H9 (cell line): ENCODE data around the gene TRPM1. TPM values are rescaled to one million over a fixed set of nuclear protein-coding genes. Genes with fewer than 3 reads are reported as not detected.
"Not testable (repeated sequence)": the region's sequence is repeated elsewhere in the genome, so short reads cannot be mapped to it uniquely, and the experiment has no call there.

Source experiments
- DNase-seq: peaks from one replicate; pipeline ENCODE4 v3.0.0-alpha.2; 2017
- H2AFZ ChIP-seq: one replicate; pipeline ENCODE4 v1.6.1; 2013; ENCODE audit warnings: mild to moderate bottlenecking, low read length, control low read depth, moderate library complexity
- H2AK5ac ChIP-seq: 2 replicates; pipeline ENCODE4 v1.6.1; 2013; ENCODE audit warnings: low read length, control low read depth, mixed read lengths; ENCODE audit not compliant: insufficient read length
- H2BK120ac ChIP-seq: one replicate; pipeline ENCODE4 v1.6.1; 2013; ENCODE audit warnings: low read depth, mild to moderate bottlenecking, low read length, control low read depth, inconsistent platforms; ENCODE audit not compliant: poor library complexity, severe bottlenecking
- H2BK12ac ChIP-seq: 2 replicates; pipeline ENCODE4 v1.6.1; 2013; ENCODE audit warnings: low read length, control low read depth, mixed read lengths, low read depth; ENCODE audit not compliant: insufficient read length
- H2BK15ac ChIP-seq: 2 replicates; pipeline ENCODE4 v1.6.1; 2013; ENCODE audit warnings: low read depth, low read length, control low read depth
- H2BK20ac ChIP-seq: one replicate; pipeline ENCODE4 v1.6.1; 2013; ENCODE audit warnings: low read depth, mild to moderate bottlenecking, low read length, control low read depth, inconsistent platforms; ENCODE audit not compliant: poor library complexity, severe bottlenecking
- H2BK5ac ChIP-seq: 2 replicates; pipeline ENCODE4 v1.6.1; 2013; ENCODE audit warnings: low read length, control low read depth, mixed read lengths; ENCODE audit not compliant: insufficient read length
- H3K14ac ChIP-seq: 2 replicates; pipeline ENCODE4 v1.6.1; 2013; ENCODE audit warnings: low read length, control low read depth; ENCODE audit not compliant: insufficient read depth
- H3K18ac ChIP-seq: 2 replicates; pipeline ENCODE4 v1.6.1; 2013; ENCODE audit warnings: low read depth, mild to moderate bottlenecking, mixed read lengths, low read length, control low read depth; ENCODE audit not compliant: insufficient read length
- H3K23ac ChIP-seq: 2 replicates; pipeline ENCODE4 v1.6.1; 2013; ENCODE audit warnings: low read length, control low read depth, mixed read lengths, low read depth; ENCODE audit not compliant: insufficient read length
- H3K23me2 ChIP-seq: 2 replicates; pipeline ENCODE4 v1.6.1; 2013; ENCODE audit warnings: low read depth, mild to moderate bottlenecking, mixed read lengths, low read length, control low read depth; ENCODE audit not compliant: insufficient read length, poor library complexity, severe bottlenecking
- H3K27ac ChIP-seq: 2 replicates; pipeline ENCODE4 v1.5.1; 2013; ENCODE audit warnings: low read length, control low read depth, mixed read lengths, low read depth; ENCODE audit not compliant: insufficient read length
- H3K27me3 ChIP-seq: 2 replicates; pipeline ENCODE4 v1.6.1; 2013; ENCODE audit warnings: low read length, control low read depth, inconsistent platforms; ENCODE audit not compliant: insufficient read depth
- H3K4ac ChIP-seq: 2 replicates; pipeline ENCODE4 v1.6.1; 2013; ENCODE audit warnings: low read depth, mild to moderate bottlenecking, control low read depth, inconsistent platforms, low read length, moderate library complexity
- H3K4me1 ChIP-seq: 2 replicates; pipeline ENCODE4 v1.6.1; 2013; ENCODE audit warnings: low read length, control low read depth, inconsistent platforms; ENCODE audit not compliant: insufficient read depth
- H3K4me2 ChIP-seq: 2 replicates; pipeline ENCODE4 v1.6.1; 2013; ENCODE audit warnings: low read length, control low read depth, mixed read lengths; ENCODE audit not compliant: insufficient read length, insufficient read depth
- H3K56ac ChIP-seq: 2 replicates; pipeline ENCODE4 v1.6.1; 2013; ENCODE audit warnings: low read depth, mild to moderate bottlenecking, mixed read lengths, low read length, control low read depth; ENCODE audit not compliant: insufficient read length
- H3K79me1 ChIP-seq: 2 replicates; pipeline ENCODE4 v1.6.1; 2013; ENCODE audit warnings: low read depth, mild to moderate bottlenecking, moderate library complexity, low read length, control low read depth, inconsistent platforms; ENCODE audit not compliant: insufficient read depth, poor library complexity, severe bottlenecking
- H3K79me2 ChIP-seq: 2 replicates; pipeline ENCODE4 v1.6.1; 2013; ENCODE audit warnings: low read length, control low read depth, inconsistent platforms; ENCODE audit not compliant: insufficient read depth
- H3K9ac ChIP-seq: 2 replicates; pipeline ENCODE4 v1.6.1; 2013; ENCODE audit warnings: low read length, control low read depth, mixed read lengths; ENCODE audit not compliant: insufficient read length; ENCODE audit errors: extremely low read depth
- H3K9me3 ChIP-seq: one replicate; pipeline ENCODE4 v1.6.1; 2013; ENCODE audit warnings: low read depth, low read length, inconsistent platforms; ENCODE audit not compliant: control insufficient read depth
- H3T11ph ChIP-seq: one replicate; pipeline ENCODE4 v1.6.1; 2013; ENCODE audit warnings: mild to moderate bottlenecking, low read length, control low read depth, inconsistent platforms
- H4K20me1 ChIP-seq: one replicate; pipeline ENCODE4 v1.6.1; 2013; ENCODE audit not compliant: control insufficient read depth, insufficient read length, insufficient read depth
- H4K5ac ChIP-seq: 2 replicates; pipeline ENCODE4 v1.6.1; 2013; ENCODE audit warnings: low read depth, mild to moderate bottlenecking, mixed read lengths, low read length, control low read depth; ENCODE audit not compliant: insufficient read length
- H4K8ac ChIP-seq: replicated peaks from 2 replicates; pipeline ENCODE4 v1.6.1; 2013; ENCODE audit warnings: low read length, control low read depth, mixed read lengths, low read depth; ENCODE audit not compliant: insufficient read length
- H4K91ac ChIP-seq: 2 replicates; pipeline ENCODE4 v1.6.1; 2013; ENCODE audit warnings: low read depth, mild to moderate bottlenecking, moderate library complexity, mixed read lengths, low read length, control low read depth; ENCODE audit not compliant: insufficient read length
- H3K27ac Mint-ChIP-seq, 3 experiments: 2 replicates in 2 of 3; 3 replicates in 1 of 3; pipeline ENCODE4 v1.8.0; 2020 to 2021; ENCODE audit warnings: mixed read lengths in 3 of 3, mild to moderate bottlenecking in 1 of 3, moderate library complexity in 1 of 3
- H3K27me3 Mint-ChIP-seq: 2 replicates; pipeline ENCODE4 v1.8.0; 2021; ENCODE audit warnings: low read depth, mild to moderate bottlenecking, moderate library complexity, mixed read lengths
- H3K36me3 Mint-ChIP-seq, 3 experiments: 2 replicates in 2 of 3; 3 replicates in 1 of 3; pipeline ENCODE4 v1.8.0; 2020 to 2021; ENCODE audit warnings: low read depth in 3 of 3, mixed read lengths in 3 of 3; ENCODE audit not compliant: insufficient read depth in 1 of 3
- H3K4me1 Mint-ChIP-seq, 2 experiments: 2 replicates each; pipeline ENCODE4 v1.8.0; 2020; ENCODE audit warnings: mixed read lengths in 2 of 2
- H3K4me3 Mint-ChIP-seq, 2 experiments: 2 replicates in 1 of 2; 3 replicates in 1 of 2; pipeline ENCODE4 v1.8.0; 2020 to 2021; ENCODE audit warnings: mild to moderate bottlenecking in 2 of 2, mixed read lengths in 2 of 2, moderate library complexity in 1 of 2
- H3K9me3 Mint-ChIP-seq, 2 experiments: 2 replicates in 1 of 2; 3 replicates in 1 of 2; pipeline ENCODE4 v1.8.0; 2020; ENCODE audit warnings: mild to moderate bottlenecking in 2 of 2, mixed read lengths in 2 of 2, moderate library complexity in 1 of 2
- CTCF ChIP-seq: fragments of 200-600 bp; sonication (generic); conservative IDR thresholded peaks from 3 replicates; pipeline ENCODE4 v1.8.0; 2021; ENCODE audit warnings: antibody characterized with exemption, mild to moderate bottlenecking
- WGBS: extraction: QIAGEN DNeasy Blood & Tissue Kit; methylation state at CpG from one replicate; pipeline ENCODE4 v1.1.7; 2013; ENCODE audit warnings: missing lambda C conversion rate, low lambda C conversion rate, mixed read lengths; ENCODE audit not compliant: insufficient read length; ENCODE audit errors: extremely low coverage; 5-methylcytosine and 5-hydroxymethylcytosine counted together
- total RNA-seq: library from RNA; stranded (reverse); gene quantifications from 2 replicates; pipeline ENCODE4 v1.2.1, GENCODE V29; 2021

TRPM1 gene
- total RNA-seq, 1 experiment from 2014 or later, result not detected

- H4K91ac ChIP-seq, result no peak overlapping the region
- no peak overlapping the region for H2BK12ac ChIP-seq
- H2BK15ac ChIP-seq, result no peak overlapping the region
- no peak overlapping the region for H3K14ac ChIP-seq
- H4K20me1 ChIP-seq, result no peaks in the 10 kb centered on the region
- H2BK5ac ChIP-seq, result no peak overlapping the region
- H3K9me3 Mint-ChIP-seq, result peaks cover 3% of the 10 kb centered on the region in 2 experiments; a peak in 4 of 5 replicates
- no peak overlapping the region for H2BK120ac ChIP-seq
- peaks cover 5% of the 10 kb centered on the region; the same call in 1 of the 2 replicates for H3K27me3 Mint-ChIP-seq
- H4K8ac ChIP-seq, result no peak overlapping the region
- no peak overlapping the region for H3K4me3 Mint-ChIP-seq
- H3K79me1 ChIP-seq, result no peaks in the 10 kb centered on the region
- no peak overlapping the region for H3K4ac ChIP-seq
- no peak overlapping the region for H2AFZ ChIP-seq
- no peaks in the 10 kb centered on the region for H3K79me2 ChIP-seq
- no peak for DNase-seq
- no peak overlapping the region for H3T11ph ChIP-seq
- H3K27ac ChIP-seq, result no peak overlapping the region
- H3K9me3 ChIP-seq, result no peaks in the 10 kb centered on the region
- no peak overlapping the region for H3K27ac Mint-ChIP-seq
- H3K9ac ChIP-seq, result no peak overlapping the region
- no peaks in the 10 kb centered on the region for H3K4me1 Mint-ChIP-seq
- H3K18ac ChIP-seq, result no peak overlapping the region
- no peak overlapping the region for H4K5ac ChIP-seq
- no peak overlapping the region for H2BK20ac ChIP-seq
- no peak for TF ChIP-seq CTCF
- no peak overlapping the region for H3K23ac ChIP-seq
- H3K4me1 ChIP-seq, result no peaks in the 10 kb centered on the region
- whole genome bisulfite sequencing, result no CpG with 5 or more reads among the region's 21 CpGs
- no peak overlapping the region for H3K4me2 ChIP-seq
- no peaks in the 10 kb centered on the region for H3K27me3 ChIP-seq
- peaks cover 0 to 6% (median 0%) of the 10 kb centered on the region in 3 experiments; a peak in 2 of 7 replicates for H3K36me3 Mint-ChIP-seq
- no peaks in the 10 kb centered on the region for H3K23me2 ChIP-seq
- no peak overlapping the region for H3K56ac ChIP-seq
- no peak overlapping the region for H2AK5ac ChIP-seq
These were observed 12.7 kb downstream of the TRPM1 start for GRCh38 chr15:31088672-31089367.

- not testable (repeated sequence) for H3T11ph ChIP-seq, H3K4me1 ChIP-seq, H2BK12ac ChIP-seq, H3K18ac ChIP-seq, H3K23me2 ChIP-seq, H3K4me2 ChIP-seq, H3K27me3 Mint-ChIP-seq, H4K91ac ChIP-seq, H2BK5ac ChIP-seq, H3K4me1 Mint-ChIP-seq, H2AK5ac ChIP-seq, H2BK15ac ChIP-seq, H3K23ac ChIP-seq, H2AFZ ChIP-seq, H3K27me3 ChIP-seq, H3K14ac ChIP-seq, DNase-seq, H3K79me1 ChIP-seq, H2BK20ac ChIP-seq, H3K4ac ChIP-seq, H3K56ac ChIP-seq, H3K27ac ChIP-seq, H2BK120ac ChIP-seq, H4K5ac ChIP-seq, H3K9me3 ChIP-seq, H3K9ac ChIP-seq, H4K8ac ChIP-seq, H4K20me1 ChIP-seq, H3K9me3 Mint-ChIP-seq, H3K79me2 ChIP-seq, H3K36me3 Mint-ChIP-seq, H3K4me3 Mint-ChIP-seq
- no CpG with 5 or more reads among the region's 8 CpGs for WGBS
- H3K27ac Mint-ChIP-seq, result peak overlapping the region in 1 of 3 experiments; percentile 39; a peak in 1 of 7 replicates
These were observed 13.5 kb downstream of the TRPM1 start for GRCh38 chr15:31088041-31088440.
